SH-SY5Y (cell line): ENCODE data around the gene ATP8A2.

ENCODE experiments used
- GATA2 ChIP-seq: IDR thresholded peaks from 2 replicates; pipeline ENCODE4 v1.6.1; 2011; ENCODE audit warnings: mild to moderate bottlenecking, low read depth, low read length
- GATA3 ChIP-seq: IDR thresholded peaks from 2 replicates; pipeline ENCODE4 v1.6.1; 2011; ENCODE audit warnings: low read depth, mild to moderate bottlenecking, low read length, moderate library complexity

- TF ChIP-seq GATA2 (no peak), GATA3 (no peak)
These were observed 490.4 kb downstream of the ATP8A2 start for GRCh38 chr13:25862156-25862555.
